H7 (cell line): ENCODE results near the gene ASF1B. TPM values are rescaled to one million over a fixed set of nuclear protein-coding genes. Genes with fewer than 3 reads are reported as not detected.
"Not testable (repeated sequence)": the region's sequence is repeated elsewhere in the genome, so short reads cannot be mapped to it uniquely, and the experiment has no call there.

Source experiments
- DNase-seq: peaks from one replicate; pipeline ENCODE4 v3.0.0; 2012
- H3K27me3 ChIP-seq: 2 replicates; pipeline ENCODE4 v1.6.0; 2011; ENCODE audit warnings: mild to moderate bottlenecking, low read length; ENCODE audit not compliant: control insufficient read depth, insufficient read depth
- H3K36me3 ChIP-seq: replicated peaks from 2 replicates; pipeline ENCODE4 v1.5.1; 2011; ENCODE audit warnings: low read length; ENCODE audit not compliant: control insufficient read depth, insufficient read depth
- H3K4me3 ChIP-seq: 2 replicates; pipeline ENCODE4 v1.5.1; 2011; ENCODE audit warnings: low read depth, mild to moderate bottlenecking, control low read depth, low read length, moderate library complexity; ENCODE audit not compliant: insufficient read depth
- total RNA-seq: library from RNA; depleted of rRNA; stranded (reverse); fragments of >200 nt; shearing (Covaris generic); gene quantifications from 2 replicates; pipeline ENCODE4 v1.2.3, GENCODE V29; 2014; rRNA removed

Gene ASF1B
- 70.8 and 76.2 TPM in 2 replicates for total RNA-seq

- H3K36me3 ChIP-seq, result no peaks in the 10 kb centered on the region
- peak within 1 kb of the TSS; percentile 91 for H3K4me3 ChIP-seq
- H3K27me3 ChIP-seq, result no peaks in the 10 kb centered on the region
- peak; percentile 99 for DNase-seq
These were observed at the start of gene ASF1B for GRCh38 chr19:14136509-14137281. TSS of gene ASF1B (minus strand) at chr19:14136589. CDS start at chr19:14136456, 133 bp downstream.

GRCh38 chr19:14185691-14186090 lies 49.3 kb upstream of the ASF1B start:
- DNase-seq, H3K4me3 ChIP-seq, H3K27me3 ChIP-seq, H3K36me3 ChIP-seq: not testable (repeated sequence)

- Histone ChIP-seq H3K27me3 (no peaks in the 10 kb centered on the region), H3K36me3 (peaks cover 1% of the 10 kb centered on the region), H3K4me3 (no peak overlapping the region)
- no peak for DNase-seq
These were observed 48.8 kb upstream of the ASF1B start for GRCh38 chr19:14185158-14185557.

GRCh38 chr19:14183741-14184350 lies 47.5 kb upstream of the ASF1B start:
- Histone ChIP-seq H3K4me3 (no peak overlapping the region), H3K27me3 (no peaks in the 10 kb centered on the region), H3K36me3 (peaks cover 2% of the 10 kb centered on the region; the same call in 1 of the 2 replicates)
- DNase-seq, result peak; percentile 70

GRCh38 chr19:14182476-14182875 lies 46.1 kb upstream of the ASF1B start:
- DNase-seq, result peak; percentile 53
- H3K36me3 ChIP-seq, result peaks cover 4% of the 10 kb centered on the region
- H3K4me3 ChIP-seq, result no peak overlapping the region

GRCh38 chr19:14181906-14182305 lies 45.5 kb upstream of the ASF1B start:
- no peaks in the 10 kb centered on the region for H3K27me3 ChIP-seq
- peak; percentile 16 for DNase-seq
- peaks cover 10% of the 10 kb centered on the region for H3K36me3 ChIP-seq
- H3K4me3 ChIP-seq, result no peak overlapping the region

More at GRCh38 chr19:14182476-14182875, 46.1 kb upstream of the ASF1B start:
- H3K27me3 ChIP-seq, result no peaks in the 10 kb centered on the region

- H3K27me3 ChIP-seq, H3K4me3 ChIP-seq: not testable (repeated sequence)
- H3K36me3 ChIP-seq, result peaks cover 12% of the 10 kb centered on the region
- DNase-seq, result peak; percentile 10
These were observed 44.8 kb upstream of the ASF1B start for GRCh38 chr19:14181199-14181598.

- peak; percentile 20 for DNase-seq
- Histone ChIP-seq H3K36me3 (peaks cover 28% of the 10 kb centered on the region), H3K27me3 (no peaks in the 10 kb centered on the region), H3K4me3 (no peak overlapping the region)
These were observed 41.2 kb upstream of the ASF1B start for GRCh38 chr19:14177496-14178074.

- no peak for DNase-seq
- H3K36me3 ChIP-seq, result peaks cover 44% of the 10 kb centered on the region
- no peak overlapping the region for H3K4me3 ChIP-seq
- no peaks in the 10 kb centered on the region for H3K27me3 ChIP-seq
These were observed 39.0 kb upstream of the ASF1B start for GRCh38 chr19:14175351-14175792.

- Histone ChIP-seq H3K4me3 (no peak overlapping the region), H3K36me3 (peaks cover 48% of the 10 kb centered on the region), H3K27me3 (no peaks in the 10 kb centered on the region)
- no peak for DNase-seq
These were observed 38.5 kb upstream of the ASF1B start for GRCh38 chr19:14174883-14175282.

- Histone ChIP-seq H3K36me3 (peaks cover 33% of the 10 kb centered on the region), H3K27me3 (no peaks in the 10 kb centered on the region), H3K4me3 (no peak overlapping the region)
- no peak for DNase-seq
These were observed 32.6 kb upstream of the ASF1B start for GRCh38 chr19:14168993-14169392.

GRCh38 chr19:14168259-14168972 lies 32.0 kb upstream of the ASF1B start:
- Histone ChIP-seq H3K36me3 (peaks cover 30% of the 10 kb centered on the region), H3K4me3 (no peak overlapping the region), H3K27me3 (no peaks in the 10 kb centered on the region)
- peak; percentile 33 for DNase-seq

GRCh38 chr19:14167576-14168138 lies 31.3 kb upstream of the ASF1B start:
- Histone ChIP-seq H3K27me3 (no peaks in the 10 kb centered on the region), H3K36me3 (peaks cover 30% of the 10 kb centered on the region), H3K4me3 (no peak overlapping the region)
- DNase-seq, result peak; percentile 61

GRCh38 chr19:14166999-14167575 lies 30.7 kb upstream of the ASF1B start:
- DNase-seq, result peak; percentile 50
- no peak overlapping the region for H3K4me3 ChIP-seq
- H3K27me3 ChIP-seq, result no peaks in the 10 kb centered on the region
- peaks cover 31% of the 10 kb centered on the region for H3K36me3 ChIP-seq
